NCI-H1092 treated with DMSO at 0.1 percent for 48 hours (cell line): ENCODE measurements around the gene HS6ST2.

Experiments used
- DNase-seq: peaks from one replicate; lab custom pipeline; 2025; lab: John Stamatoyannopoulos, UW

HS6ST2 gene

GRCh38 chrX:132673331-132673730, 285.1 kb downstream of the HS6ST2 start:
- no peak for DNase-seq

- no peak for DNase-seq
Observed at GRCh38 chrX:132671229-132671641, 287.2 kb downstream of the HS6ST2 start.

- no peak for DNase-seq
Observed at GRCh38 chrX:132669142-132669541, 289.3 kb downstream of the HS6ST2 start.

GRCh38 chrX:132668178-132668577, 290.3 kb downstream of the HS6ST2 start:
- DNase-seq: no peak

GRCh38 chrX:132665676-132666075, 292.8 kb downstream of the HS6ST2 start:
- no peak for DNase-seq

GRCh38 chrX:132664273-132664672, 294.2 kb downstream of the HS6ST2 start:
- DNase-seq: no peak

GRCh38 chrX:132662844-132663243, 295.6 kb downstream of the HS6ST2 start:
- DNase-seq: no peak

GRCh38 chrX:132657876-132658275, 300.6 kb downstream of the HS6ST2 start:
- DNase-seq: no peak

- DNase-seq: no peak
Observed at GRCh38 chrX:132652871-132653270, 305.6 kb downstream of the HS6ST2 start.

- DNase-seq: no peak
Observed at GRCh38 chrX:132651421-132652086, 306.9 kb downstream of the HS6ST2 start.

GRCh38 chrX:132648895-132649294, 309.5 kb downstream of the HS6ST2 start:
- no peak for DNase-seq

- DNase-seq: no peak
Observed at GRCh38 chrX:132639446-132639845, 319.0 kb downstream of the HS6ST2 start.

- no peak for DNase-seq
Observed at GRCh38 chrX:132638313-132638712, 320.1 kb downstream of the HS6ST2 start.

GRCh38 chrX:132636080-132636479, 322.3 kb downstream of the HS6ST2 start:
- DNase-seq: peak; percentile 3

- DNase-seq: no peak
Observed at GRCh38 chrX:132634521-132634920, 323.9 kb downstream of the HS6ST2 start.

- peak; percentile 26 for DNase-seq
Observed at GRCh38 chrX:132631579-132632232, 326.7 kb downstream of the HS6ST2 start.

GRCh38 chrX:132624466-132624865, 334.0 kb downstream of the HS6ST2 start:
- DNase-seq: no peak

GRCh38 chrX:132623942-132624341, 334.5 kb downstream of the HS6ST2 start:
- no peak for DNase-seq

- no peak for DNase-seq
Observed at GRCh38 chrX:132623300-132623699, 335.1 kb downstream of the HS6ST2 start.

- DNase-seq: no peak
Observed at GRCh38 chrX:132622130-132622529, 336.3 kb downstream of the HS6ST2 start.

- no peak for DNase-seq
Observed at GRCh38 chrX:132618810-132619209, 339.6 kb downstream of the HS6ST2 start.

- peak; percentile 62 for DNase-seq
Observed at GRCh38 chrX:132615391-132616131, 342.9 kb downstream of the HS6ST2 start.

GRCh38 chrX:132614297-132614696, 344.1 kb downstream of the HS6ST2 start:
- DNase-seq: peak; percentile 19
